NCI-H146 treated with DMSO at 0.1 percent for 48 hours (cell line): ENCODE data around the gene PEAK3.

ENCODE experiments used
- DNase-seq: peaks from one replicate; lab custom pipeline; 2025; ENCODE audit not compliant: unreplicated experiment; lab: John Stamatoyannopoulos, UW

PEAK3 gene

DNA sequence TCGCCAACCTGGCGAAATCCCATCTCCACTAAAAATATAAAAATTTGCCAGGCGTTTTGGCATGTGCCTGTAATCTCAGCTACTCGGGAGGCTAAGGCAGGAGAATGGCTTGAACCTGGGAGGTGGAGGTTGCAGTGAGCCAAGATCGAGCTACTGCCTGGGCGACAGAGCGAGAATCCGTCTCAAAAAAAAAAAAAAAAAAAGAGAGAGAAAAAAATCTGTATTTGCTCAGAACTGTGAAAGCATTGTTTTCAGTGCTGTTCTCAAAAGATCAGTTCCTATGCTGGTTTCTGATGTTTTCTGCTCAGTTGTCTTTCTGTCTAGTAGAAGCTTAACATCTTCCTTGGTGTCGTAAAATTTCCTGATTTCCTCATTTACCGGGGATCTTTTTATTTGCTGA is 42.8 kb downstream of the PEAK3 start:
- DNase-seq, result no peak

- no peak for DNase-seq
These were observed 44.2 kb downstream of the PEAK3 start for GRCh38 chr19:2237869-2238153.

- DNase-seq, result no peak
These were observed 44.7 kb downstream of the PEAK3 start for GRCh38 chr19:2237051-2237868.

GRCh38 chr19:2236314-2237050 is 45.5 kb downstream of the PEAK3 start, which contains the start of the genes PLEKHJ1 and SF3A2:
Gene PLEKHJ1 (minus strand): TSS chr19:2236329. CDS start chr19:2236248, 81 bp downstream.
Gene SF3A2 (plus strand): TSS chr19:2236824. CDS start chr19:2243419, 6,595 bp downstream.
- peak; percentile 88 for DNase-seq

- no peak for DNase-seq
These were observed 46.0 kb downstream of the PEAK3 start for GRCh38 chr19:2236064-2236313.

DNA sequence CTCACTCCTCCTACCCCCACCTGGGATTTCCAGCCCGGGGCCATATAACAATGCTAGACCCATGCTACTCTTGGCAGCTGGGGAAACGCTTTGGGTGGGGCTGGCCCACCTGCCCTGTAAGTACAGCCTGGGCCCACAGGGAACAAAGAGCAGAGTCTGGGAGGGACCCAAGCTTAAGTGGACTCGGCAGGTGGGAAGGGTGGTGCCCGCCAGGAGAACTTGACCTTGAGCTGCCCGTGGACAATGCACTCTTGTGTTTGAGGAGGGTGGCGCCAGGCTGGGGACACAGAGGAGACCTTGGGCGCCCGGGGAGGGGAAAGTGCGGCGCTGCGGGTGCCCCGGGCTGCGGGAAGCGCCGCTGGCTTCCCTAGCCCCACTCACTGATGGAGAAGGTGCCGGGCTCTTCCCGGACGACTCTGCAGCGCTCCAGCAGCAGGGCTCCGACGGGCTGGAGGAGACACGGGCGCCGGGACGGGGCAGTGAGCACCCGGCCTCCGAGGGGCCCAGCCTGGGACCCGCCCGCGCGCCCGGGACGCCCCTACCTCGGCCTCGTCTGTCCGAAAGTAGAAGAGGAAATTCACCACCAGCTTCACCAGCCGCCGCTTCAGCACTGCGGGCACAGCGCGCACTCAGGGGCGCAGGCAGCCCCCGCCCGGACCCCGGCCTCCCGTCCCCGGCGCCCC is 46.5 kb downstream of the PEAK3 start:
- DNase-seq, result peak; percentile 89

DNA sequence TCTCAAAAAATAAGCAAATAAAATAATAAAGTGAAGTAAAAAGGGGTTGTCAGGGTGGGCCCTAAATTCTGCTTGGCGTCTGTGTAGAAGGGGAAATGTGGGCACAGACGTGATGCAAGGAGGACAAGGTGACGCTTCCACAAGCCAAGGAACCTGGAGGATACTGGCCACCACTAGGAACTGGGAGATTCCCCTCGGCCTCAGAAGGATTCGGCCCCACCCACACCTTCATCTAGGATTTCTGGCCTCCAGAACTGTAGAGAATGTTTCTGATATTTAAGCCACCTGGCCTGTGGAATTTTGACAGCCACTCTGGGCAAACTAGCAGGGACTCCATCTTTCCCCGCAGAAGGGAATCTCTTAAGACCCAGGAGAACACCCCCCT is 47.0 kb downstream of the PEAK3 start:
- no peak for DNase-seq

DNA sequence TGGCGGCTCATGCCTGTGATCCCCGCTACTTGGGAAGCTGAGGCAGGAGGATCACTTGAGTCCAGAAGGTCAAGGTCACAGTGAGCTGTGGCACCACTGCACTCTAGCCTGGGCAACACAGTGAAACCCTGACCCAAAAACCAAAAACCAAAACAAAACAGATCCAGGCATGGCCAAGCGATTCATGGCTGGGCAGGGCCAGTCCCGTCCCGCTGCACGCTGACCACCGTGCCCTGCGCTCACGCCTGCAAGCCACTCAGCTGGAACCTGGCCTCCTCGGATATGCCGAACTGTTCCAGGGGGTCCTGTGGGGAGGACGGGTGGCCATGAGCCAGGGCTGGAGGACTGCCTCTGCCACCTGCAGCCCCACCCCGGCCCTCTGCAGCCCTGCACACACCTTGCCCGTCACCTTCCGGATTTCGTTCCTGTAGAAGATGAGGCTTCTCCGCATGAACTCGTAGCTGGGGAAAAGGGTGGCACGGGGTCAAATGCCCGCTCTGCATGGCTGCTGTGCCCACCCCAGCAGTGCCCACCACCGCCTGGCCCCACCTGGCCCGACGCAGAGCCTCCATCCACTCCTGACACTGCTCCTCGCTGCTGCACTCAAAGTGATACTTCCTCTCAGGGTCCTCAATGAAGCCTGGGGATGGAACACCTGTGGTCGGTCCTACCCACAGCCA is 48.2 kb downstream of the PEAK3 start:
- no peak for DNase-seq

DNA sequence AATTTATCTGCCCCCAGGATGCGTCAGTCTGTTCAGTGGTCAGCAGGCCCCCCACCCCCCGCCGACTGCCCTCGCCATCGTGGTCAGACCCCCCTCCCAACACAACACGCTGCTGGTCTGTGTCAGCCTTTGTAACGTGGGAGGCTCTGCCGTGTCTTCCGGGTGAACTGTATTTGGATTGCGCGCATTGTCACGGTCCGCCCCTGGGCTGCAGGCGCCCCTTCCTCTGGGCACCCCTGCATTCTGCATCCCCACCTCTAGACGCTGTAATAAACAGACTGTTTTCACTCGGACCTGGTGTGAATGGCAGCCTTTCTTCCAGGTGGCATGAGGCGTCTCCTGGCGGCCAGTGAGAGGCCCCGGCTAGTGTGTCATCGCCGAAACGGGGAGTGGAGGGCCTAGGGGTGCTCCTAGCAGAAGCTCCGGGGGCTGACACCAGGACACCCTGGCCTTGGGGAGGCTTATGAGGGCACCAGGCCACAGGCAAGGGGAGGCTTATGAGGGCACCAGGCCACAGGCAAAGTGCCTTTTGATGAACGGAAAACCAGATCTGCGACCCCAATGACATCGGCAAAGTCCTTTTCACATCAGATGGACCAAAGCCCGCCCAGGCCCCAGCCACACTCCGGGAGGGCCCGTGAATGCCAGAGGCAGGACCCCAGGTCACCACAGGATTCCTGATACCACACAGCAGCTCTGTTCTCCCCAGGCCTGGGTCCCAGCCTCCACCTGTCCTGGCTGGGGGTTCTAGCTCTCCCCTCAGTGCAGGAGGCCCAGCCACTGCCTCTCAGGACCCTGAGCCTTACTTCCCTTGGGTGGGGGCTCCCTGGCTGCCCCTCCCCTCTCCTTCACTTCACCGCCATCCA is 49.5 kb downstream of the PEAK3 start:
- no peak for DNase-seq

DNA sequence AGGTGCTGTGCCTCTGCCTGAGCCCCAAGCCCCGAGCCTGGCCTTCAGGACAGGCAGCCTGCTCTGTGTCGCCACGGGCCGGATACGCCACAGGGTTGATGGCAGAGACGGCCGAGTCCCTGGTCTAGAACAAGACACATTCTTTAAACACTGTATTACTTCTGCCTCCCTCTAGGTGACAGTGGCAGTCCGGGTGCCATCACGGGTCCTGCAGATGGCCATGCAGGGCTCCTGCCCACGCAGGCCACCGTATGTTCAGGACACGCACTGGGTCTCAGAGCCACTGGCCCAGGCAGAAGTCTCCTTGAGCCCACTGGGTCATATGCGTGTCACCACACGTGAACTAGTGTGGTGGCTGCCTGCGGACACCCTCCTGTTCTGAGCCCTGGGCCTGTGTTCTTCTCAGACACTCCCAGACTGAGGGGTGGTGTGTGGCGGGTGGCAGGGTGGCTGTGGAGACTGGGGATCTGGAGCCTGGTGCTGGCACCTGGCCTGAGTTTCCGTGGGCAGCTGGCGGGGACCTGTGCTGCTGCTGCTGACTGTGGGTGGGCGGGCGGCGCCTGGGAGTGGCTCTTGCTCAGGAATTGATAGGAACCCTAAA is 50.3 kb downstream of the PEAK3 start:
- no peak for DNase-seq

DNA sequence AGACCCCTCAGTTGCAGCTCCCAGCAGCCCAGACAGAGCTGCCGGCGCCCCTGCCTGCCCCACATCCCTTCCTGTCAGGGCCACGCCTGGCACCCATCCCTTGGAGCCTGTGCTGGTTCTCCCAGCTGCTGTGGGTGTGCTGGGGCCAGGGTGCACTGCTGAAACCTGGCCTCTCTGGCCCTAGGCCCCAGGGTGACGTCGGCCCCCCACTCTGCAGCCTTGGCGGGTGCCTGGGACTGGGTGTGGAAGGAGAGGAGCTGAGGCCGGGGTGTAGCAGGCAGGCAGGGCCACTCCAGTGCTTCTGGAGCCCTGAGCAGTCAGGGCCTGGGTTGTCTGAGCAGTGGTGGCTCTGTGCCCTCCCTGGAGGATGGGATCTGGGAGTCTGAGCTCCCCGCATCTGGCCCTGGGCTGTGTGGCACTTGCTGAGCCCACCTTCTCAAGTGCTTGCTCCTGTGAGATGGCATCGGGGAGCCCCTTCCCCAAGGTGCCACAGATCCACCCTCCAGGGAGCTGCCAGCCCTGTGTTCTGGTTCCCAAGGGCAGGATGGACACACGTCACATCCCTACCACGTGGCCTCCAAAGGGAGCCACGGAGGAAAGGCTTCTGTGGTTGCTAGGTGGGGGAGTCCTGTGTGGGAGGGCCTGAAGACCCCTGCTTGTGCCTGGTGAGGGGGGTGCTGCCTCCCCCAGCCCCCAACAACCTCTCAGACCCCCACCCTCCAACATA is 51.0 kb downstream of the PEAK3 start:
- DNase-seq, result no peak

DNA sequence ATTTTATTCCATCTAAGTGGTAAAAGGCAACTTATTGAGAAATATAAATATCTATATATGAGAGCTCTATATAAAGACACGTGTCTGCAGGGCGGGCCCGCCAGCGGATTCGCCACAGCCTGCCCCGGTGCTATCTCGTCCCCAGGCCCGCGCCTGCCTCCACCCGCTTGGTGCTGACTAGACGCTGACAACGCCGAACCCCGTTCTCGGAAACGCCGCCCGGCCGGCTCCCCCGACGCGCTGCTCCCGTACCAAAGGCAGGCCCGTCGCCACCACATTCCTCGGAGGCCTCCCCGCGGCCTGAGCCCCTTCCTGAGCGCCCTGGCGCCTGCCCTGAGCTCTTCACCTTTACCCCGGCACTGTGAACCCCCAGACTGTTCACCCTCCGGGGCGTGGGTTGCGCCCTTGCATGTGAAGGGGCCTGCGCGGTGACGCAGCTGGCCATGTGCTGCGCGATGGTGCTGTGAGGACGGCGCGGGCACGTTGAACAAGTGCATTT is 51.9 kb downstream of the PEAK3 start:
- no peak for DNase-seq

DNA sequence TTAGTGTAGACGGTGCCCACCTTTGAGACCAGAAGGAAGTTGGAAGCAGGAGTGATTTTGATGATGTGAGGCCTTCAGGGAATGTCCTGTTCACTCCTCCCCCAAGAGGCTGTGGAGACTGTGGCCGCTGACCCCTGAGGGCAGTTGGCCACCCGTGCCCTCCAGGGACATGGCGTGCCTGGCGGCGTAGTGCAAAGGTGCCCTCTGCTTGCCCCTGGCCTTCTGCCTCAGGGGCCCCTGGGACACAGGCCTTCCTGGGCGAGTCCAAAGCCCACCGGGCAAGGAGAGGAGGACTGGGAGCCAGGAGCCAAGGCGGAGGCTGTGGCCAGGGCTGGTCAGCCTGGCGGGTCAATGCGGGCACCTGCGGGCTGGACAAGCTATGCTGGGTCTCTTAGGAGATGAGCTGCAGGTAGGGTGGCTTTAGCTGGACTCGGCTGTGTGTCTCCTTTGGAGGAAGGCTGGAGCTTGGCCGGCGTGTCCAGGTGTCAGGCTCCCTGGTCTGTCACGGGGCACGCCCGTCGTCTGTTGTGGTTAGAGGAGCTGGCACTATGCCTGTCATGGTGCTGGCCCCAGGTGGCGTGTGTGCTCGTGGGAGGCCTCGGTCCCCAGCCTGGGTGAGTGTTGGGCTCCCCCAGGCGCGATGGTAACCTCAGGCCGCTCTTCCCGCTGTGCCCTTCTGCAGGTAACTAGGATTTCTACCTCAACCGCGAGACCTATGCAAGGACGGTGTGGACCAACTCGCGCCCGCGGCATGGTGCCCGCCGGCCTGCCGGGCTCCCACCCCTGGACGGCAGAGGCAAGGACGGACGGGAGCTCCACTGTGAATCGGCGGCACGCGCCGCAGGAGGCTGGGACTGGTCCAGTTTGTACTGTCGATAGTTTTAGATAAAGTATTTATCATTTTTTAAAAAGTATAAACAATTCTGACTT is 52.6 kb downstream of the PEAK3 start:
- no peak for DNase-seq

- no peak for DNase-seq
These were observed 53.6 kb downstream of the PEAK3 start for GRCh38 chr19:2228157-2229030.

GRCh38 chr19:2227415-2228156 is 54.4 kb downstream of the PEAK3 start:
- no peak for DNase-seq

DNA sequence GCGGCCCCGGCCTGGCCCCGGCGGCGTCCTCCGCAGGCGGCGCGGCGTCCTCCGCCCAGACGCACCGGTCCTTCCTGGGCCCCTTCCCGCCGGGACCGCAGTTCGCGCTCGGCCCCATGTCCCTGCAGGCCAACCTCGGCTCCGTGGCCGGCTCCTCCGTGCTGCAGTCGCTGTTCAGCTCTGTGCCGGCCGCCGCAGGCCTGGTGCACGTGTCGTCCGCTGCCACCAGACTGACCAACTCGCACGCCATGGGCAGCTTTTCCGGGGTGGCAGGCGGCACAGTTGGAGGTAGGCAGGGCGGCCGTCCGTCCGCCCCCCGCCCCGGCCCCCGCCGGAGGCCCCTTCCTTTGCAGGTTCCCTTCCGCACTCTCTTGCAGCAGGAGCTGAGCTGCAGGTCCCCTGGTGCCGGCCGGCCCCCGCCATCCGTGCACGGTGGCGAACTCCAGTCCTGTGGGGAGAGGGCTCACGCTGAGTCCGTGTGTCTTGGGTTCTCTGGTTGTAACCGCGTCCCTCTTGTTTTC is 55.1 kb downstream of the PEAK3 start:
- no peak for DNase-seq
